Anterior cingulate cortex (tissue), 58 donors: ENCODE measurements around the gene GPR62.
"Not testable (repeated sequence)": the region's sequence is repeated elsewhere in the genome, so short reads cannot be mapped to it uniquely, and the experiment has no call there.

Experiments
- DNase-seq, 58 donors: peaks; one replicate each; lab custom pipeline; 2025; lab: John Stamatoyannopoulos, UW

GPR62 gene

DNA sequence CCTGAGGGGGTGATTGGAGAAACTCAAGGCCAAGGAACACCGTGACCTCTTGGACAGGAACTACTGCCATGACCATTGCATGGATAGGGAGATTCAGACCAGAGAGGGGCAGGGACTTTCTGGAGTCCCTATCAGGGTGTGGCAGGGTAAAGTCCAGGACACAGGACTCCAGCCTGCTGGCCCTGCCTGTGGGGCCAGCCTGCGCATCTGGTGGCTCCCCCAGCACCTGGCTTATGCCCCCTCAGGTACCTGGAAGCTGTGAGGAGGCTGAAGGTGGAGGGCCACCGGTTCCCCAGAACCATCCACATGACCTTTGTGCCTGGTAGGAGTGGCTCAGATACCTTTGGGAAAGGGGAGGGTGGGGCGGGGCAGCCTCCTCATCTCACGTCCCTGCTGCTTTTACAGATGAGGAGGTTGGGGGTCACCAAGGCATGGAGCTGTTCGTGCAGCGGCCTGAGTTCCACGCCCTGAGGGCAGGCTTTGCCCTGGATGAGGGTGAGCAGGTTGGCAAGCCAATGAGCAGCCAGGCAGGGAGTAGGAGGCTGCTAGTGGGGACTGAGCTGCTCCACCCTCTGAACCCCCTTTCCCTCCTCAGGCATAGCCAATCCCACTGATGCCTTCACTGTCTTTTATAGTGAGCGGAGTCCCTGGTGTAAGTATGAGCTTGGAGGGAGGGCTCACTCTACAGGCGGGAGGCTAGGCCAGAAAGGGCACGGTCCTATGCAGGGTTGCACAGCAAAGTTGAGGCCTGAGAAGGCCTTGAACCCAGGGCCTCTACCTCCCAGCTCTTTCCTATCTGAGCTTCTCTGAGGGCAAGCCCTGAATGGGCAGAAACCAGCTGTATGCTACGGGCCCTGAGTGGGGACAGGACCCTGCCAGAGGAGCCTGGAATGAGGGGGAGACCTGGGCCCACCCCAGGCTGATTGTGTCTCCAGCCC is 31.1 kb downstream of the GPR62 start:
- no peak for DNase-seq

DNA sequence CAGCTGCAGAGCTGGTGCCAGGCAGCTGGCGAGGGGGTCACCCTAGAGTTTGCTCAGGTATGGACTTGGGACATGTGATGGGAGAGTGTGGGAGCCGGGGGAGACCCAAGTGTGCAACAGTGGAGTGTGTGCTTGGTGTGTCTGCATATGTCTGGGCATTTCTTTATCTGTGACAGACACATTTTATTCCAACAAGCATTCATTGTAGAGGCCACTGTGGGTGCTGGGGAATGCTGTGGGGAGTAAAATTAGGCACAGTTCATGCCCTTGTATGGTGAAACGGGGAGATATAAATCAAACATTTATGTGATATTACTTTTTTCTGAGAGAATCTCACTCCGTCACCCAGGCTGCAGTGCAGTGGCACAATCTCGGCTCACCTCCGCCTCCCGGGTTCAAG is 32.4 kb downstream of the GPR62 start:
- DNase-seq, result no peak

DNA sequence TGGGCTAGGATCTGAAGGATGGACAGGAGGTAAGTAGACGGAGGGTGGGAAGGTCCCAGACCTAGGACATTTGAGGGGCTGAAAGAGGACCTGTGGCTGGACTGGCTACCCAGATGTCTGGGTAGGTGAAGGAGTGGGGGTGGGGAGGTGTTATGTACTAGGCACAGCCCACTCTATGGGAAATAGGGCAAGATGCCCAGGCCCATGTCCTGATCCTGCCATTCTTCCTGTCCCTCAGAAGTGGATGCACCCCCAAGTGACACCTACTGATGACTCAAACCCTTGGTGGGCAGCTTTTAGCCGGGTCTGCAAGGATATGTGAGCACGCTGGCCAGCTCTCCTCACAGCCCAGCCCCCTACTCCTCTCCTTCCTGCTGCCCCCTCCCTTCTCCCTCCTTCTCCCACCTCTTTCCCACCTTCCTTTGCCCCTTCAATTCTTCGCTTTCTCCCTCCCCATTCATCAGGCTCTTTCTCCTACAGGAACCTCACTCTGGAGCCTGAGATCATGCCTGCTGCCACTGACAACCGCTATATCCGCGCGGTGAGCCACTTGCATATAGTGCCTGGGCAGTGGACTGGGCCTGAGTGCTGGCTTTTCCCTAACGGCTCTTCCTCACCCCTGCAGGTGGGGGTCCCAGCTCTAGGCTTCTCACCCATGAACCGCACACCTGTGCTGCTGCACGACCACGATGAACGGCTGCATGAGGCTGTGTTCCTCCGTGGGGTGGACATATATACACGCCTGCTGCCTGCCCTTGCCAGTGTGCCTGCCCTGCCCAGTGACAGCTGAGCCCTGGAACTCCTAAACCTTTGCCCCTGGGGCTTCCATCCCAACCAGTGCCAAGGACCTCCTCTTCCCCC is 33.3 kb downstream of the GPR62 start:
- DNase-seq, result no peak

DNA sequence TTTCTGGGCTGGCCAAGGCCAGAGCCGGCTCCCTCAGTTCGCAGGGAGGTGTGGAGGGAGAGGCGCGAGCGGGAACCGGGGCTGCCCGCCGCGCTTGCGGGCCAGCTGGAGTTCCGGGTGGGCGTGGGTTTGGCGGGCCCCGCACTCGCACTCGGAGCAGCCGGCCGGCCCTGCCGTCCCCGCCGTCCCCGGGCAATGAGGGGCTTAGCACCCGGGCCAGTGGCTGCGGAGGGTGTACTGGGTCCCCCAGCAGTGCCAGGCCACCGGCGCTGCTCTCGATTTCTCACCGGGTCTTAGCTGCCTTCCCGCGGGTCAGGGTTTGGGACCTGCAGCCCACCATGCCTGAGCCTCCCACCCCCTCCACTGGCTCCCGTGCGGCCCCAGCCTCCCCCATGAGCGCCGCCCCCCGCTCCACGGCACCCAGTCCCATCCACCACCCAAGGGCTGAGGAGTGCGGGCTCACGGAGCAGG is 35.4 kb downstream of the GPR62 start:
- not testable (repeated sequence) for DNase-seq

DNA sequence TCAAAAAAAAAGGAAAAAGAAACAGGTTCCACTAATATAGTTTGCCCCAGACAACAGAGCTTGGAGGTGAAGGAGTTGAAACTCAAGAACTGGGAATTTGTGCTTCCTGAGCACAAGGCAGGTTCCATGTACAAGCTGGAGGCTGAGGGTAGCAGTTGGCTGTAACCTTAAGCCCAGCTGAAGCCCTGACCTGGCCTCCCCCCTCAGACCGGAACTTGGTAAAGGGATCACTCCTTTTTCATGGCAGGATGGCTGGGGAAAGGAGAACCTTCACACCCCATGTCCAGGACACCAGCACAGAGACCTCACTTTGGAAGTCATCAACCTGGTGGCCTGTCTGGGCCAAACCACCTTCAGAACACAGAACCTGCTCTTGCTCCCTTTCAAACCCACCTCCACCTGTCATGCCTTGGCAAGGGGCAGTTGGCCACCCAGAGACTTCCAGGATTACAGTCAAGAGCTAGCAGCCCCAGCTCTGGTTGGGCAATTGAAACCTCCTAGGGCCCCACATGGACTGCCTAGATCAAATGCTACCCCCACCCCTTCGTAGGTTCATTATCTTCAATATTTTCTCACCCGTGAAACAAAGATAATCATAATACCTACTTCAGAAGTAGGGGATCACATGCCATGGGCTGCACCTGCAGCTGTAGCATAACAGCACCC is 37.0 kb downstream of the GPR62 start:
- no peak for DNase-seq

DNA sequence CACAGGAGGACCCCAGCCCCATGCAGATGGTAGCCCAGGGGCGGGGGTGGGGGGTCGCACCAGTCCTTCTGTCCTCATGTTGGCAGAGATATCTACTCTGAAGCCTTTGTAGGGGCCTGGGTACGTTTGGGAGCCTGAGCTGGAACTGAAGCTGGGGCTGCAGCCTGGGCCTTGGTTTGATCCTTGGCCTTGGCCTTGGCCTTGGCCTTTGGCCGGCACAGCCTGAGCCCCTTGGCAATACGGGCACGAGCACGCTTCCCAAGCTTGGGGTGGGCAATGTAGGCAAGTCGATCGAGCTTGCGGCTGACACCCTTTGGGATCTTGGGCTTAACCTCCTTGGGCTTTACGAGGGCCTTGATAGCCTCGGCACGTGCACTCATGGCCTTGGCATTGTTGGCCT is 38.5 kb downstream of the GPR62 start:
- DNase-seq, result not testable (repeated sequence)

DNA sequence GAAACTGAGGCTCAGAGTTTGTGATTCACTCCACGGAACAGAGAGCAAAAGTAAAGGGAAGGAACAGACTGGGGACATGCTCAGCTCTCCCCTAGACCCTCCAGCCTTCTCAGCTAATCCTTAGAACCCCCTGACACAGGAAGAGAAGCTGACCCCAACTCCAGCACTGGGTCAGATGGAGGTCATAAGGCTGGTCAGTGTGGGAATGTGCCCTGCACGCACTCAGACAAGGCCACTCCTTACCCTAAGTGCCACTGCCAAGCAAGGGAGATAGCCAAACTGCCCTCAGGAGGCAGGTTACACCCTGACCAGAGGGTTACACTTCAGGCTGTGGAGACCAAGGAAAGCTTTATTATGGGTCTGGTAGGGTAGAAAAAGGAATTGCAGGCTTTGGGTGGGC is 39.3 kb downstream of the GPR62 start:
- DNase-seq, result no peak

DNA sequence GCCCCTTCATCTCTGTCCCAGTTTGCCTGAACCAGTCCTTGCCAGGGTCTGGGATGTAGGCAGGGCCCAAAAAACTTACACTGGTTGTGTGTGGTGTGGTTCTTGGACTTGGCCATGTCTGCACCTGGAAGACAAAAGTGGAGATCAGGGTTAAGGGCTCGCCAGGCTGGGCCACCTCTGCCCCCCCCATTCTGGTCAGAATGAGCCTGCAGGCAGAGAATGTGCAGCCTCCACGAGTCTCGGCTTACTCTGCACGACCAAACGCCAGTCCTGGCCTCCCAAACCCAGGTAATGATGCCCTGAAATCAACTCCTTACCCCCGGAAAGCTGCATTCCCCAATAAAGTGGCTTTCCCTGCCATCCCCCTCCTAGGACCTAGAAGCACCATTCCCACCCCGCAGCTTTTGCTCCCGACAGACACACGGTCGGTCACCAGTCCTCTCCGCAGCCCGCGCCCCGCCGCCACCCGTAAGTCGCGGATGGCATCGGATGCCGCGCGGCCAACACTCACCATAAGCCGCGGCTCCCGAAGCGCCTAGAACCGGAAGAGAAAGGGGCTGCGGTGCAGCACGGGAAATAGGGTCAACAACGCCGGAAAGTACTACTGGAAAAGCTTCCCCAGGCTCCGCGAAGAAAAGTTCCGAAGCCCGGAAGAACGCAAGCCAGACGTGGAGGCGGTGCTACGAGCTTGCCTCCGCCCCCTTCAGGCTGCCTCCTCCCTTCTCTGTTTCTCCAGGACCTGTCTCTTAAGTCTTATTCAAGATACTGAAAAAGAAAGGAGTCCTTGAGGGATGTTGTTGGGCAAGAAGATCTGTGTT is 40.4 kb downstream of the GPR62 start, which contains the start of gene RPL29:
TSS of gene RPL29 (minus strand) at position 550 of the 818 bp plus-strand sequence. CDS start at position 116, 434 bp downstream.
- peak; percentile 42 to 92 (median 85) for DNase-seq

DNA sequence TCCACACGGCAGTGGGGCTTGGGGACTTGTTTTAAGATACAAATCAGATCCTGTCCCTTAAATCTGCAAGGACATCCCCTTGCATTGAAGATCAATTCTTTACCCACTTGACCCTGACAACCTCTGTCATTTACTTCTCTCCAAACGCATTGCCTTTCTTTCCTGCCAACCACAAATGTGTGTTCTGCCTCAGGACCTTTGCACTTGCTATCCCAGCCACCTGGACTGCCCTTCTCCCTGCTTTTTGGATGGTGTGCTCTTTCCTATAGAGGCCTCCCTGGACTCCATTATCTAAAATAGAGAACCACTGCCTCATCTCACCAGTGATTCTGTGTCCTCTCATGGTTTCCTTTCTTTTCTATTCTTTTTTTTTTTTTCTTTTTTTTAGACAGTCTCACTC is 42.0 kb downstream of the GPR62 start:
- DNase-seq, result no peak

DNA sequence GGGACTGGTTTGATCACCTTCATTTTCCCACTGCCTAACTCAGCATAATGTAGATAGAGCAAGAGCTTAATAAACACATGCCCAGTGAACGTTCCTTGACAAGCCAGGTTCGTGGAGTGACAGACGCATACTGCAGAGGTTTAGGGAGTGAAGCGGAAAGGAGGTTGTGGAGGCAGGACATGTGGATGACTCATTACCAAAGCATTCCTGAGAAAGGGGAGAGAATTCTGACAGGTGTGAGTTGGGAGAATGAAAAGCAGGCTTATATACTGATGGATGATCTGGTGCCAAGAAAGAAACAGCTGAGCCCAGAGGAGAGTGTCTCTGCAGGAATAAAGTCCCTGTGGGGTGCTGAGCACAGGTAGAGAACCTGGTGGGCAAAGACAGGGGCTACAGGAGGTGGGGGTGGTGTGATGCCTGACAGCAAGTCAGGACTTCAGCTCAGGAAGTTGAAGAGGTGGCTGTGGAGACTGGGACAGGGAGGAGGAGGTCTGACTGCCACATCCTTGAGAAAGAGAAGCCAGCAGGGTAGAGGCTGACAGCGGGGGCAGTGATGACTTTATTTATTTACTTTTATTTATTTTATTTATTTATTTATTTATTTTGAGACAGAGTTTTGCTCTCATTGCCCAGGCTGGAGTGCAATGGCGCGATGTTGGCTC is 42.9 kb downstream of the GPR62 start:
- DNase-seq, result peak in 1 of 58 donors; percentile 20

DNA sequence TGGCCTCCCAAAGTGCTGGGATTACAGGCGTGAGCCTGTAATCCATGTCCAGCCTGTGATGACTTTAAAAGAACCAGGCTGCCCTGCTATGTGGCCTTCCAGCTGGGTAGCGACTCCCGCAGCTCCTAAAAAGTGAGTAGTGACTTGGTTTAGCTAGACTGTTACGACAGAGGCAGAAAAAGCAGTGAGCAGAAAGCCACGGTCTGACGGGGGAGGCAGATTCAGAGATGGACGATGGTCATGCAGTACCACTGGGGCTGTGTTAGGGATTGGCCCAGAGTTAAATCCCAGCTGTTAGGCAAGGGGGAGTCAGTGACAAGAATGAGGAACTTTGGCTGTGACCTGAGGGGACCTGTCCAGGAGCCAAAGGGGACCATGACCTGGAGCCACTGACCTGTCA is 43.6 kb downstream of the GPR62 start:
- no peak for DNase-seq

DNA sequence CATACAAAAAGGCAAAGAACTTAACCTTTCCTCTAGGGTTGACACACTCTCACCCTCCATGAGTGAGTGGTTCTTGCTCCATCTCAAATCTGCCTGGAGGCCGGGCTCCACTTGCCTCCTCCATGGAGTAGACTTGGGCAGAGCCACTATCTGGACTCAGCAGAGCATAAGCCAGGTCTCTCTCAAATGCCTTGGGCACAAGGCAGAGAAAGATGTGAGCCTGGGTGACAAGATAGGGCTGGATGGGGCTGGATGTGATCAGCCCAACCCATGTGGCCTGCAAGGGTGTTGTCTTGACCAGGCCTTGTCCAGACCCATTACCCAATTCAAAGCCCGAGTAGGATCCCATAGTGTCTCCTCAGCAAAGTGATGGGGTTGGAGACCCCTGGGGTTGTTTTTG is 44.7 kb downstream of the GPR62 start:
- no peak for DNase-seq

DNA sequence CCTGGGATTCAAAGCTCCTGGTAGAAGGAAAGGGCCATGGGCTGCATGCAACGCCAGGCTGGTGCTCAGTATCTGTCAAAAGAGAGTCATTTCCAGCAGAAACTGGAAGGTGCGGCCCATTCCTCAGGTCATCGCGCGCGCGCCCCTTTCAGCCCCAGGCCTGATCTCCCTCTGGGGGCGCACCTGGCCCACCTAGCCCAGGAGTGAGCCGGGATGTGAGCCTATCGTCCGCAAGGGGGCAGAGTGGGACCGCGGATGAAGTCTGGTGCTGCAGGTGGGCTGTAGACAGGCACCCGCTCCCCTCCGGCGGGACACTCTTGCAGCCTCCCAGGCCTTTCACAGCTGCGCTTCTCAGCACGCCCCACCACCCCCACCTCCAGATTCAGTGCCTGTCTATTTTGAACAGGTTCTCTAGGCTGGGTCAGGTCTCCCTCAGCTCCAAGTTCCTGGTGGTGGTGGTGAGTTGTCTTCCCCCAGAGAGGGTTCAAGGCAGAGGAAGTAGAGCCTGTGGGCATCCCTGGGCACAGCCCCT is 46.3 kb downstream of the GPR62 start:
- DNase-seq, result peak in 54 of 58 donors; percentile 19 to 85 (median 54)

DNA sequence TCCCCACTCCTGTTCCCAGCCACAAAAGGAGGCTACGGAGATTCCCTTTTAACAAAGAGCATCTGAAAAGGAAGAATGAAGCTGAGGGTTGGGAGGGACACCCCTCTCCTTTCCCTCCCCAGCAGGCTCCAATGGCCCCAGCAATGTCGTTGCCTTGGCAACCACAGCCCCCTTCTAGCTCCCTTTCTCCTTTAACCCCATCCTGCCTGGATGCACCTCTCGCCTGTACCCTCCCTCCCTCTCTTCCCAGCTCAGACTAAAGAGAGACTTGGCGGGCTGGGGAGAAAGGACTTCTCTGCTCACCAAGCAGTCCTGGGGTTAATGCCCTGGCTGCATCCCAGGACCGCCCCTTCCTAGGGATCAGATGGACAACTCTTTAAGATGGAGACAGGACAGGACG is 47.6 kb downstream of the GPR62 start:
- no peak for DNase-seq

DNA sequence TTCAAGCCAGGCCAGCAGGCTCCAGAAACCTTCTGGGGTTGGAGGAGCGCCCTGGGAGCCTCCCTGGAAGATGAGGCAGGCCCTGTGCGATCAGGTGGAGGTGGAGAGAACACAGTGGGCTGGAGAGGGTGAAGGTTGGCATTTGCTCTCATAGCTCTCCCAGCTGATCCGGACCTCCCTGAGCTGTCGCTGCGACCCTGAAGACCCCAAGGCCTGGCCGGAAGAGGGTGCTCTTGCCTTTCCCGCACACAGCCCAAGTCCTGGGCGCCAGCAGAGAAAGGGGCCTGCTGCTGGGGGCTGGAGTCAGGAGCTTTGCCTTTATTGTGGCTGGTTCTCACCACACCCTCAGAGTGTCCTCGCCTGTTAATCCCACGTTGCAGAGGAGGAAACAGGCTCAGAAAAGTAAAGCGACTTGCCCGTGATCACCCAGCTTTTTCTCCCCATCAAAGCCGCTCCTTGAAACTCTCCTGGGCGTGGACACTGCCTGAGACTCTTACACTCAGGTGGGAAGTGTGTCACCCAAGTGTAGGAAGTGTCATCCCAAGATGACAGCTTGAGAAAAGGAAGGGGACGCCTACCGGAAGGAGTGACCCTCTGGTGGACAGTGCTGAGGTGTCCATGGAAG is 49.1 kb downstream of the GPR62 start:
- DNase-seq, result peak in 44 of 58 donors; percentile 3 to 78 (median 46)

DNA sequence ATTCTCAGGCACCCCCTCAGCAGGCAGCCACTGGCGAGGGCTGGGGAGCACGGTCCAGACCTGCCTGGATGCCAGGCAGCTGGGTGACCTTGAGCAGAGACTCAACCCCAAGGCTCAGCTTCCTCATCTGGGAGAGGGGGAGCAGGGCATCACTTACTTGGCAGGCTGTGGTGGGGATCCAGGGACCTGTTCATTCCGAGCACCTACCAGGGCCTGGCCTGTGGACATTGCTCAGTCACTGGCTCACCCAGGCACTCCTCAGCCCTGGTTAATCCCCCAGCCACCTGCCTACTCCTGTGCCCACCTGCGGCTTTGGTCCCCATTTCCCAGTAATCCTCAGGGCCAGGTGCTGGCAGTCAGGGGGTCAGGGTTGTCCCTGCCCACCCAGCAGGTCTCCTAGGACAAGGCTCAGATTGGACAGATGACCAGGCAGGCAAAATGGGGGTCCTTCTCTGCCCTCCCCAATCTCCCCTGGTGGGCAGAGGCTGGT is 49.8 kb downstream of the GPR62 start:
- no peak for DNase-seq

DNA sequence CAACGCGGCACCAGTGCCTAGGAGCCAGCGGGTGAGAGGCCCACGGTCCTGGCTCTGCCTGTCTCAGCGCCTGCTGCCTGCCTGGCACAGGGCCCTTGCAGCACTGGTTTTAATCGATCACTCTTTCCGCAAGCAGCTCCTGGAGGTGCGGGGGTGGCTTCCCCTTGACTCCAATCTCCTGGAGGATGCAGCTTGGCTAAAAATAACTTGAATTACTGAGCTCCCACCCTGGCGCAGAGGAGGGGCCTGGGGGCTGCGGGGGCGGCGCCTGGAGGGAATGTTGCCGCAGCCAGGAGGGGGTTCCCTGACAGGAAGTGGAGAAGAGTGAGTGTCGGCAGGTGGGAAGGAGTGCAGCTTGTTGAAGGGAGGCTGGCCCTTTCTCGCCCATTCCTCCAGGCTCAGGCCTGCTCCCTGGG is 50.4 kb downstream of the GPR62 start:
- peak in 31 of 58 donors; percentile 17 to 68 (median 35) for DNase-seq
